Spleen (tissue), 11 donors: ENCODE results near the gene CHD6. TPM values are rescaled to one million over a fixed set of nuclear protein-coding genes. Genes with fewer than 3 reads are reported as not detected.

Source experiments
- DNase-seq: peaks from one replicate; pipeline ENCODE4 v3.0.0-alpha.2; 2020
- H3K27ac ChIP-seq, 8 donors: fragments of 200-600 bp; sonication (generic) in 7 of 8; 1 replicate in 4 of 8; 2 replicates in 4 of 8; pipeline versions ENCODE4 v1.5.0 to v1.8.0; 2016 to 2021; ENCODE audit warnings: inconsistent platforms in 4 of 8, mild to moderate bottlenecking in 4 of 8, moderate library complexity in 1 of 8
- H3K27me3 ChIP-seq, 7 donors: fragments of 200-600 bp; sonication (generic) in 6 of 7; replicated peaks in 1 of 7; 1 replicate in 4 of 7; 2 replicates in 3 of 7; pipeline versions ENCODE4 v1.5.0 to v1.8.0; 2016 to 2021; ENCODE audit warnings: inconsistent platforms in 3 of 7, mild to moderate bottlenecking in 1 of 7
- H3K36me3 ChIP-seq, 6 donors: fragments of 200-600 bp; sonication (generic) in 5 of 6; 1 replicate in 4 of 6; 2 replicates in 2 of 6; pipeline versions ENCODE4 v1.5.0 to v1.8.0; 2016 to 2021; ENCODE audit warnings: inconsistent platforms in 2 of 6
- H3K4me1 ChIP-seq, 6 donors: fragments of 200-600 bp; sonication (generic) in 5 of 6; 1 replicate in 3 of 6; 2 replicates in 3 of 6; pipeline versions ENCODE4 v1.5.0 to v1.8.0; 2016 to 2021; ENCODE audit warnings: inconsistent platforms in 3 of 6
- H3K4me3 ChIP-seq, 8 donors: fragments of 200-600 bp; sonication (generic) in 7 of 8; 1 replicate in 4 of 8; 2 replicates in 4 of 8; pipeline versions ENCODE4 v1.5.0 to v1.8.0; 2016 to 2021; ENCODE audit warnings: inconsistent platforms in 4 of 8, mild to moderate bottlenecking in 4 of 8, moderate library complexity in 2 of 8
- H3K9me3 ChIP-seq, 8 donors: fragments of 200-600 bp; sonication (generic) in 7 of 8; 1 replicate in 4 of 8; 2 replicates in 4 of 8; pipeline versions ENCODE4 v1.5.0 to v1.8.0; 2016 to 2021; ENCODE audit warnings: inconsistent platforms in 4 of 8
- CTCF ChIP-seq, 11 experiments: fragments of 200-600 bp in 7 of 11; fragments of 450-650 bp in 4 of 11; sonication (generic) in 4 of 11; IDR thresholded peaks in 8 of 11; conservative IDR thresholded peaks in 3 of 11; 1 replicate in 7 of 11; 2 replicates in 4 of 11; pipeline versions ENCODE4 v1.4.0 to v1.8.0; 2016 to 2021; ENCODE audit warnings: antibody characterized with exemption in 11 of 11, inconsistent platforms in 4 of 11, mild to moderate bottlenecking in 1 of 11
- POLR2A ChIP-seq, 3 donors: fragments of 450-650 bp; IDR thresholded peaks; one replicate each; pipeline ENCODE4 v1.5.1; 2017; ENCODE audit warnings: antibody characterized with exemption in 3 of 3, mild to moderate bottlenecking in 1 of 3
- POLR2AphosphoS5 ChIP-seq, 3 donors: sonication (generic); formaldehyde crosslinking; IDR thresholded peaks; one replicate each; pipeline ENCODE4 v1.5.1; 2017; ENCODE audit warnings: antibody characterized with exemption in 3 of 3
- WGBS, 5 donors: extraction: QIAGEN DNeasy Blood & Tissue Kit in 3 of 5; methylation state at CpG; one replicate each; pipeline versions ENCODE4 v1.1.5 to v1.1.7; 2013 to 2018; 5-methylcytosine and 5-hydroxymethylcytosine counted together
- intact Hi-C: fragments of 100-400 bp; cut with DNase I; formaldehyde crosslinking; loops from one replicate; pipeline ENCODE4 v1.15.0; 2023; ENCODE audit warnings: low total_unique reads
- polyA plus RNA-seq, 3 donors: library from polyadenylated mRNA; stranded (reverse); fragments of 200-250 nt; gene quantifications; one replicate each; pipeline ENCODE4 v1.2.1, GENCODE V29; 2013
- total RNA-seq, 7 donors: library from RNA; depleted of rRNA in 3 of 7; stranded (reverse); fragments of >200 nt in 3 of 7; fragmentation: NEBNext Ultra II Directional in 4 of 7; extraction: Animal tissue kit (Norgen Biotek cat#: 25700) in 4 of 7; gene quantifications; one replicate each; pipeline versions ENCODE4 v1.1.0 to v1.2.1, GENCODE V29; 2016 to 2021
- donor health status: healthy with polysubstance abuse.
- donor health status: DM: no; HTN: no; CAD: no; lungs with moderate emphysema.
- donor health status: DM: no; HTN: no; CAD: no.
- donor health status: Bipolar disorder and iron deficiency.
- donor health status: healthy.
- donor health status: DM: no; HTN: no; CAD: no.
- donor health status: DM: yes; HTN: yes; CAD: no.

CHD6 gene
- total and polyA plus RNA-seq, 10 donors, result 4.2 to 68.3 (median 47.8) TPM

- Histone ChIP-seq H3K36me3 (peaks cover 0 to 6% (median 0%) of the 10 kb centered on the region in 6 donors), H3K27me3 (no peaks in the 10 kb centered on the region), H3K4me1 (no peaks in the 10 kb centered on the region), H3K27ac (no peak overlapping the region), H3K4me3 (no peak overlapping the region), H3K9me3 (no peaks in the 10 kb centered on the region)
- WGBS, 5 donors, result 74 to 100% (median 85%) methylated on average over 3 to 4 of the region's 4 CpGs
- DNase-seq, result no peak
- TF ChIP-seq POLR2A (IDR thresholded peaks at IDR 0.05) (no peak), POLR2AphosphoS5 (IDR thresholded peaks at IDR 0.05) (no peak), CTCF (IDR thresholded peaks at IDR 0.05 in 8 of 11, conservative IDR thresholded peaks at IDR 0.05 in 3 of 11) (no peak)
- intact Hi-C loops, result no loop called here
These were observed 266.1 kb downstream of the CHD6 start for GRCh38 chr20:41352106-41352505.
